ENCODE measurements around the gene NECAP2.
"Not testable (repeated sequence)": the region's sequence is repeated elsewhere in the genome, so short reads cannot be mapped to it uniquely, and the experiment has no call there.

NECAP2 gene

DNA sequence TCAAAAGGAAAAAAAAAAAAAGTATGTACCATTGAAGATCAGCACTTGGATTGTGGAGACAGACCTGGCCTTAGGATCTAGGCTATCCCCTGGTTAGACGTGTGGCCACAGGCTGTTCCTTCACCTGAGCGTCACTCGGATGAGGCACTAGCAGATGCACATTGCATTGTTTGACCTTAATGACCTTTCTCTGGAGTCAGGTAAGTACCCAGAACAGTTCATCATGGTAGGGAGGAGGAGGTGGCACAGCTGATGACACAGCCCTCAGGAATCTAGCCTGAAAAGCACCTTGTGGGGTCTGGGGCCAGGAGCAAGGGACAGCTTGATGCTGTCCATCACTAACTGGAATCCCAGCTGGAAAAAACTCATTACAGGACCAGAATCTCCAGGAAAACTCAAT is 21.2 kb downstream of the NECAP2 start:
- no peak for DNase-seq

GRCh38 chr1:16462773-16463330 is 22.3 kb downstream of the NECAP2 start:
- DNase-seq: no peak

DNA sequence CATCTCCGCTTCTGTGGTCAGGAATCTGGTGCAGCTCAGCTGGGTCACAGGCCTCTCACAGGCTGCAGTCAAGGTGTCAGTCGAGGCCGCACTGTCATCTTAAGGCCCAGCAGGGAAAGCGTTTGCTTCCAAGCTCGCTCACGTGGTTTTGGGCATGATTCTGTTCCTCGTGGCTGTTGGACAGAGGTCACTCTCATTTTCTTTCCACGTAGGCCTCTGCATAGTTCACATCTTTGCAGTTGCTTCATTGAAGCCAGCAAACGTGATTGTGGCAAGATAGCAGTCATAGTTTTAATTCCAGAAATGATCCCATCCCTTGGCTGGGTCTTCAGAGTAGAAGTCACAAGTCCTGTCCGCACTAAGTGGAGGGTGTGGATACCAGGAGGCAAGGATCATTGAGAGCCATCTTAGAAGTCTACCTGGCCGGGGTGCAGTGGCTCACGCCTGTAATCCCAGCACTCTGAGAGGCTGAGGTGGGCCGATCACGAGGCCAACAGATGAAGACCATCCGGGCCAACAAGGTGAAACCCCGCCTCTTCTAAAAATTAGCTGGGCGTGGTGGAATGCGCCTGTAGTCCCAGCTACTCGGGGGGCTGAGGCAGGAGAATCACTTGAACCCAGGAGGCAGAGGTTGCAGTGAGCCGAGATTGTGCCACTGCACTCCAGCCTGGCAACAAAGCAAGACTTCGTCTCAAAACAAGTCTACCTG is 24.5 kb downstream of the NECAP2 start:
- peak; percentile 23 for DNase-seq

- DNase-seq: no peak
Measured at GRCh38 chr1:16468558-16468957, 28.0 kb downstream of the NECAP2 start.

GRCh38 chr1:16474166-16474800 is 33.8 kb downstream of the NECAP2 start:
- no peak for DNase-seq

DNA sequence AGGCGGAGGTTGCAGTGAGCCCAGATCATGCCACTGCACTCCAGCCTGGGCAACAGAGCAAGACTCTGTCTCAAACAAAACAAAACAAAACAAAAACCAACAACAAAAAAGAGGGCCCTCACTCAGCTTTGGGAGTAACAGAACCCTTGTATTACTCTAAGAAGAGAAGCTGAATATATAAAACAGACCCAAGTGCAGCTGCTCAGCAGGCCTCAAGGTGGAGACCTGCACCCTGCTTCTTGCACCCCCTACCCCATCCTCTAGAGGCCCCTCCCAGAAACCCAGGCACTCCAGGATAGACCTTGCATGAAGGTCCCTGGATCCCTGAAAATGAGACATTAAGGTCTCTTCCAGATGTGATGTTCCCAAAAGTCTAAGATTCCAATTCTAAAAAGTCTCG is 34.4 kb downstream of the NECAP2 start:
- DNase-seq: not testable (repeated sequence)

GRCh38 chr1:16475771-16476770 is 35.5 kb downstream of the NECAP2 start:
- DNase-seq: not testable (repeated sequence)

GRCh38 chr1:16478091-16478490 is 37.6 kb downstream of the NECAP2 start:
- no peak for DNase-seq

- DNase-seq: not testable (repeated sequence)
Measured at GRCh38 chr1:16483146-16483545, 42.6 kb downstream of the NECAP2 start.

- DNase-seq: not testable (repeated sequence)
Measured at GRCh38 chr1:16483639-16484500, 43.3 kb downstream of the NECAP2 start.

GRCh38 chr1:16484501-16484835 is 43.9 kb downstream of the NECAP2 start:
- no peak for DNase-seq

- DNase-seq: no peak
Measured at GRCh38 chr1:16484931-16485330, 44.4 kb downstream of the NECAP2 start.

DNA sequence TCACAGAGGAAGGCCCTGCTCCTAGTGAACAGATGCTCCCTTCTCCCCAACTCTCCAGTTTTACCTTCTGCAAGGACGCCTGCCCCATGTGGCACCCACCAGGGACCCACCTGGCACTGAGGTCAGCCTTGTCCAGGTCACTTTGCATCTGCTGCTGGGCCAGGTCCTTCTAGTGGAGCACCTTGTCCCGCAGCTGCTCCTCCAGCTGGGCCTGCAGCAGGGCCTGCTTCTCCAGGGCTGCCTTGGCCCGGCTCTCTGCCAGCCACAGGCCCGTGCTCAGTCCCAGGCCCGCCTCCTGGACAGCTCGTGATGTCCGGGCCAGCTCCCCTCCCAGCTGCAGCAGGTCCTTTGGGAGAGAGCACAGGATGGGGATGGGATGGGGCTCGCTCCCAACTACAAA is 45.8 kb downstream of the NECAP2 start:
- DNase-seq: not testable (repeated sequence)

DNA sequence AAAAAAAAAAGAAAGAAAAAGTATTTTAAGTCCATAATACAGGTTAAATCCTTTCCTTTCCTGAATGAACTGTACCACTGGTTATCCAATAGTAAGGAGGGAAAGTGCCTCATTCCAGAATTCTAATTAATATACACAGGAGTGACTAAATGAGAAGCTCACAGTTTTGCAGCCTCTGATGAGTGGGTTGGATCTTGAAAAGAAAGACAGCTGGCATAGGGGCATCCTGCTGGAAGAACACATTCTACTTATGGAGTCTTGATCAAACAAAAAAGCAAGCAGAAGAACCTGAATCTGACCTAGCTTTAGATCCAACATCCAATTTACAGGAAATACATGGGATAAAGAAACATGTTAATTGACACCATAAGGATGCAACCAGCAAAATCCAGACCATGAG is 46.5 kb downstream of the NECAP2 start:
- DNase-seq: not testable (repeated sequence)

GRCh38 chr1:16489195-16489880 is 48.8 kb downstream of the NECAP2 start:
- not testable (repeated sequence) for DNase-seq

- DNase-seq: no peak
Measured at GRCh38 chr1:16491056-16491675, 50.6 kb downstream of the NECAP2 start.

DNA sequence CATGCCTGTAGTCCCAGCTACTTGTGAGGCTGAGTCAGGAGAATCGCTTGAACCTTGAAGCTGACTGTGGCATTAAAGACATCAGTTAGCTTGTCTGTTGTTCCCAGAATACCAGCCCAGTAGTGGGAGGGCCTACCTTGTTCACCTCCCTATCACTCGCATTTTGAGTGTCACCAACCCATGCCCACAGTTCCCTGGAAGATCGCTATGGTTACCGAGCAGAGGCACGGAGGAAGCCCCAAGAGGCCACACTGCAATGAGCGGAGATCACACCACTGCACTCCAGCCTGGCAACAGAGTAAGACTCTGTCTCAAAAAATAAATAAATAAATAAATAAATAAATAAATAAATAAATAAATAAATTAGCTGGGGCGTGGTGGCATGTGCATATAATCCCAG is 52.4 kb downstream of the NECAP2 start:
- not testable (repeated sequence) for DNase-seq

DNA sequence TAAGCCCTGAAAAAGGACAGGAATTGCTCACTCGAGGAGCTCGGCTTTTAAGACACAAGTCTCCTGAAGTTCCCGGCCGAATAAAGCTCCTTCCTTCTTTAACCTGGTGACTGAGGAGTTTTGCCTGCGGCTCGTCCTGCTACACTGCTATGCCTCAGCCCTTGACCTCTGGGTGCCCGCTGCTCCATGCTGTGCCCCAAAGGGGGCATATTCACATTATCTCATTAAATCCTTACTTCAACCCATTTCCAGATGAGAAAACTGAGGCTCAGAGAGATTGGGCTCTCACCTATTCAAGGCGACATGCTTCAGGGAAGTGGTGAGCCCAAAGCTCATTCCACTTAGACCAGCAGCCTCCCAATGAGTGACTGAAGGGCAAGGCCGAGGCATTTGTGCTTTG is 53.2 kb downstream of the NECAP2 start:
- not testable (repeated sequence) for DNase-seq

GRCh38 chr1:16497474-16497904 is 57.0 kb downstream of the NECAP2 start:
- DNase-seq: not testable (repeated sequence)

DNA sequence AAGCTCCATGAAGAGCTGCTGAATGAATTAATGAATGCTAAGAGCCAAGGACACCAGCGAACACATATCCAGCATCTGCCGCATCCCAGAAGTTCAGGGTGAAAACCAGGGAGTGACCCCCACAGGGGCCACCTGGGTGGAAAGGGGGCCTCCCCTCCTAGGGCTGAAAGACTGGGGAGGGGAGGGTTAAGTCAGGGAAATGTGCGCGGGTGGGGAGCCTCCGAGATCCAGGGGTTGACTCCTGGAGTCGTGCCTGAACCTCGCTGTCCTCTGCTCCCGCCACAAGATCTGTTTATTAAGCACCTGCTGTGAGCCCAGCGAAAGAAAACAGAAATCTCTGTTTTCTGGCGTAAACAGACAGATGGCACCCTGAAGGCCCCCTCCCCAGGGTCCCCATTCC is 57.5 kb downstream of the NECAP2 start:
- DNase-seq: not testable (repeated sequence)
